ENCODE measurements around the gene PDZK1IP1. TPM values are rescaled to one million over a fixed set of nuclear protein-coding genes. Genes with fewer than 3 reads are reported as not detected.

PDZK1IP1 gene
- total and polyA plus RNA-seq, 5 donors from 2014 or later = 0.94 TPM; not detected in 4

DNA sequence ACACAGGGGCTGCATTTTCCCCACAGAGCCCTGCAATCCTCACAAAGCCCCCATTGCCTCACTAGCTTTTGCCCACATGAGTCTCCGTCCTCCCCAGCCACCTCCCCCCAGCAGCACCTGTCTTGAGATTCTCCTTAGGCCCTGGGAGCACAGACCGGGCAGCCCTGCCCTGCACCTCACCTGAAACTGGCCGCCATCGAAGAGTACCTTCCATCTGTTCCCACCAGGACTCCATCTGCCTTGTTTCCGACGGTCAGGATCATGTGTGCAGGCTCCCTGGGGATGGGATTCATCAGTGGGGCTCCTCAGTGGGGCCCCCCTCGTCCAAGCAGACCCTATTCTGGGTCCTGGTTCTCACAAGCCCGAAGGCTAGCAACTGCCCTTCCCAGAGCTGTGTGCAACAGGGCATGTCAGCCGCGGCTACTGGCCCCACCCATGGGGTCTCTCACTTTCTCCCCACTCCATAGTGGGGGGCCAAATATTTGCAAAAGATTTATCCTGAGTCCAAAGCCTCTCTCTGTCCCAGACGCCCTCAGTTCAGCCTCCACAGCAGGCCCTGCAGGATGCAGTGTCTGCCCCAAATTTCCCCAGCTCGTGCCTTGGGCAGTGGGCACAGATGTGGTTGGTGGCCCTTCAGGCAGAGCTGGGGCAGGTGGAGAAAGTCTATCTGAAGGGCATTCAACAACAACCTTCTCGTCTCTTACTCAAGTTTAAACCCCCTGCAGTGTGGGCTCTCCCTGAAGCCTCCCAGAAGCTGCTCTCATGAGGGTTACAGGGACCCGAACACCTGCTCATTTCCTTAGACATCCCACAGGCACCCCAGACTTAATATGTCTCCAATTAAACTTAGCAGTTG, 4.8 kb downstream of the PDZK1IP1 start:
- Mint-ChIP-seq H3K27me3 (peaks cover 7% of the 10 kb centered on the region), H3K9me3 (peaks cover 0 to 1% (median 0%) of the 10 kb centered on the region in 7 donors), H3K4me1 (peaks cover 0 to 8% (median 0%) of the 10 kb centered on the region in 4 donors), H3K4me3 (peak overlapping the region in 1 of 4 donors; percentile 86), H3K27ac (no peak overlapping the region), H3K36me3 (peaks cover 4% of the 10 kb centered on the region)
- no peaks in the 10 kb centered on the region for H3K4me1 ChIP-seq (ENCODE audit: control insufficient read depth, insufficient read depth, low read length, poor library complexity, severe bottlenecking)
- DNase-seq (no peak), ATAC-seq (ENCODE audit: low read depth in 2 of 2) (no peak)
- no peak overlapping the region for H3K4me3 ChIP-seq (ENCODE audit: low read depth, low read length)
- H3K27me3 ChIP-seq (ENCODE audit: control insufficient read depth, insufficient read depth, low read length) = peaks cover 4% of the 10 kb centered on the region
- H3K9me3 ChIP-seq (ENCODE audit: control insufficient read depth in 2 of 2, low read length in 2 of 2) = no peaks in the 10 kb centered on the region
- H3K27ac ChIP-seq (ENCODE audit: insufficient read depth, low read length, poor library complexity, severe bottlenecking) = no peak overlapping the region
- no peaks in the 10 kb centered on the region for H3K36me3 ChIP-seq (ENCODE audit: control insufficient read depth, insufficient read depth, low read length)

DNA sequence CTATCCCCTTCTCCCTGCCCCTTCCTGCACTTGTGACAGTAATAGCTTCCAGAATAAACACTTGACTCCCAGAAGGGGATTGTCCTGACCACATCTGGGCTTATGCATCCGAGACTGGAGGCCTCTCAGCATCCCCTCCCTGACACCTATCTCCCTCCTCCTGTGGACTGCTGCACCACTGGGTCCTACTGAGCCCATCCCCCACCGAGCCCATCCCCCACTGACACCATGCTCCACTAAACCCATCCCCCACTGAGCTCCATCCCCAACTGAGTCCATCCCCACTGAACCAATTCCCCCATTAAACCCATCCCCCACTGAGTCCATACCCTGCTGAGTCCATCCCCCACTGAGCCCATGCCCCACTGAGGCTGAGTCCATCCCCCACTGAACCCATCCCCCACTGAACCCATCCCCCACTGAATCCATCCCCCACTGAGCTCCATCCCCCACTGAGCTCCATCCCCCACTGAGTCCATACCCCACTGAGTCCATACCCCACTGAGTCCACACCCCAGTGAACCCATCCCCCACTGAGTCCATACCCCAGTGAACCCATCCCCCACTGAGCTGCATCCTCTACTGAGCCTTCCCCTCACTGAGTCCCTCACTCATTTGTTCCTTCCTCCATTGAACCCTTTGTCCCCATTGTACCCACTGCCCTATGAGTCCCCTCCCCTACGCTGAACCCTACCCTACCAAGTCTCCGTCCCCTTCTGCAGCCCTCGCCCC, 5.6 kb downstream of the PDZK1IP1 start:
- Mint-ChIP-seq H3K27me3 (peaks cover 14% of the 10 kb centered on the region), H3K36me3 (peaks cover 4% of the 10 kb centered on the region), H3K27ac (no peak overlapping the region), H3K4me3 (no peak overlapping the region), H3K4me1 (peaks cover 0 to 15% (median 4%) of the 10 kb centered on the region in 4 donors), H3K9me3 (peaks cover 0 to 1% (median 0%) of the 10 kb centered on the region in 7 donors)
- Histone ChIP-seq H3K27ac (ENCODE audit: insufficient read depth, low read length, poor library complexity, severe bottlenecking) (no peak overlapping the region), H3K27me3 (ENCODE audit: control insufficient read depth, insufficient read depth, low read length) (peaks cover 6% of the 10 kb centered on the region), H3K4me1 (ENCODE audit: control insufficient read depth, insufficient read depth, low read length, poor library complexity, severe bottlenecking) (peaks cover 5% of the 10 kb centered on the region), H3K4me3 (ENCODE audit: low read depth, low read length) (no peak overlapping the region), H3K36me3 (ENCODE audit: control insufficient read depth, insufficient read depth, low read length) (no peaks in the 10 kb centered on the region), H3K9me3 (ENCODE audit: control insufficient read depth in 2 of 2, low read length in 2 of 2) (no peaks in the 10 kb centered on the region)
- ATAC-seq (ENCODE audit: low read depth in 2 of 2) (no peak), DNase-seq (no peak)

DNA sequence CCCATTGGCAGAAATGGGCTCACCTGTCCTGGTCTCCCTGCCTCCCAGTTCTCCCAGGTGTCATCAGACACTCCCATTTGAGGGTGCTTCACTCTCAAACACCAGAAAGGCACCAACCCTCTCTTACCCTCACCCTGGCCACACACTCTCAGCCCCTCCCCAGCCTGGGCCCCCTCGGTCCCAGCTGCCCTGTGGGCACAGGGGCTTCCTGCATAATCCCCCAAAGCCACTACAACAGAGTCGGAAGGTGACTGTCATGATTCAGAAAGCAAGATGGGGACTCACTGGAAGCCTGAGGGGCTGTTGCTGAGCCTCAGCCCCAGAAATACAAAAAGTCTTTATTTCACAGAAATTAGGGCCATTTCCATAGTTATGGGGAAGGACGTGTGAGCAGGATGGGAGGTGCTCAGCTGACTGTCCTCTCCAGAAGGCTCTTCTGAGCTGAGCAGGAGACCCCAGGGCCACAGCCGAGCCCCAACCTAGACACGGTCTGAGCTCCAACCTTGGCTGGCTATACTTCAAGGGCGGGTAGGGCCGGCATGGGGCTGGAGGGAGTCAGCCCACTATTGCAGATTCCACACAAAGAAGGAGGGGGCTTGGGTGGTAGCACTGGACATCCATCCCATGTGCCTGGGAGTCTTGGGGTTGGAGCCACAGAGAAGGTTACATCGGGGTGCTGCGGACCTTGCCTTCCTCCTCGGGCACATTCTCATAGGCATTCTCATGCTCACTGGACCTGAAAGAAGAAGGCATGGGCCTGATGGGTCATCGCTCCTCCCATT, 6.3 kb downstream of the PDZK1IP1 start:
- DNase-seq (no peak), ATAC-seq (ENCODE audit: low read depth in 2 of 2) (no peak)
- peaks cover 0 to 1% (median 0%) of the 10 kb centered on the region in 7 donors for H3K9me3 Mint-ChIP-seq
- H3K4me1 Mint-ChIP-seq = peaks cover 0 to 18% (median 8%) of the 10 kb centered on the region in 4 donors
- H3K9me3 ChIP-seq (ENCODE audit: control insufficient read depth in 2 of 2, low read length in 2 of 2) = no peaks in the 10 kb centered on the region
- H3K27me3 Mint-ChIP-seq = peaks cover 16% of the 10 kb centered on the region
- peaks cover 8% of the 10 kb centered on the region for H3K4me1 ChIP-seq (ENCODE audit: control insufficient read depth, insufficient read depth, low read length, poor library complexity, severe bottlenecking)
- no peak overlapping the region for H3K4me3 Mint-ChIP-seq
- H3K27me3 ChIP-seq (ENCODE audit: control insufficient read depth, insufficient read depth, low read length) = peaks cover 10% of the 10 kb centered on the region
- no peak overlapping the region for H3K27ac Mint-ChIP-seq
- H3K4me3 ChIP-seq (ENCODE audit: low read depth, low read length) = no peak overlapping the region
- H3K36me3 ChIP-seq (ENCODE audit: control insufficient read depth, insufficient read depth, low read length) = no peaks in the 10 kb centered on the region
- no peak overlapping the region for H3K27ac ChIP-seq (ENCODE audit: insufficient read depth, low read length, poor library complexity, severe bottlenecking)
- peaks cover 4% of the 10 kb centered on the region for H3K36me3 Mint-ChIP-seq

DNA sequence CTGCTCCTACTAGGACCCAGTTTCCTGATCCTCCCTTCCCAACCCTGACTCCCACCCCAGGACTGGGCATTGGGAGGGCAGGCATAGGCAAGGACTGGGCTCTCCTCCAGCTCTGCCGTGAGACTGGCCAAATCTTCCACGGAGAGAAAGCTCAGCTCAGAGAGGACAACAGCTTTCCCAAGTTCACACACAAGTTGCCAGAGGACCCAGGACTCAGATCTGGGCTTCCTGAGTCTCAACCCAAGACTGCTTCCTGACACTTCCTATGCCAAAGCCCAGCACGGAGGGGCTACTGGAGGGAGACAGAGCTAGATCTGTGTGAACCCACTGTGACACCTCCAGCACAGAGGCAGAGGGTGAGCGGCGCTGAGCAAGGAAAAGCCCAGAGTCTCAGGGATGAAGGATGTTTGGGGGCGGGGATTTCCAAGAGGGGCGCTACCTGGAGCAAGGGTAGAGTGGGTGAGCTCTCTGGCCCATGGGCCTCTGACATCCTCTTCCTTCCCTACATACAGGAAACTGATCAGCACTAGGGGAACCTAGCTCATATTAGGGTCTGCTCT, 7.1 kb downstream of the PDZK1IP1 start:
- H3K36me3 ChIP-seq (ENCODE audit: control insufficient read depth, insufficient read depth, low read length) = no peaks in the 10 kb centered on the region
- H3K9me3 Mint-ChIP-seq = peaks cover 0 to 1% (median 0%) of the 10 kb centered on the region in 7 donors
- peaks cover 0 to 18% (median 8%) of the 10 kb centered on the region in 4 donors for H3K4me1 Mint-ChIP-seq
- no peak overlapping the region for H3K27ac Mint-ChIP-seq
- no peak overlapping the region for H3K4me3 ChIP-seq (ENCODE audit: low read depth, low read length)
- no peaks in the 10 kb centered on the region for H3K9me3 ChIP-seq (ENCODE audit: control insufficient read depth in 2 of 2, low read length in 2 of 2)
- H3K4me3 Mint-ChIP-seq = no peak overlapping the region
- peaks cover 10% of the 10 kb centered on the region for H3K27me3 ChIP-seq (ENCODE audit: control insufficient read depth, insufficient read depth, low read length)
- H3K36me3 Mint-ChIP-seq = peaks cover 4% of the 10 kb centered on the region
- H3K27me3 Mint-ChIP-seq = peaks cover 16% of the 10 kb centered on the region
- H3K27ac ChIP-seq (ENCODE audit: insufficient read depth, low read length, poor library complexity, severe bottlenecking) = no peak overlapping the region
- H3K4me1 ChIP-seq (ENCODE audit: control insufficient read depth, insufficient read depth, low read length, poor library complexity, severe bottlenecking) = peaks cover 8% of the 10 kb centered on the region
- DNase-seq = no peak
- ATAC-seq (ENCODE audit: low read depth in 2 of 2) = no peak

- no peak overlapping the region for H3K27ac Mint-ChIP-seq
- Histone ChIP-seq H3K4me1 (ENCODE audit: control insufficient read depth, insufficient read depth, low read length, poor library complexity, severe bottlenecking) (peaks cover 8% of the 10 kb centered on the region), H3K27ac (ENCODE audit: insufficient read depth, low read length, poor library complexity, severe bottlenecking) (no peak overlapping the region), H3K36me3 (ENCODE audit: control insufficient read depth, insufficient read depth, low read length) (no peaks in the 10 kb centered on the region), H3K4me3 (ENCODE audit: low read depth, low read length) (no peak overlapping the region), H3K9me3 (ENCODE audit: control insufficient read depth in 2 of 2, low read length in 2 of 2) (no peaks in the 10 kb centered on the region), H3K27me3 (ENCODE audit: control insufficient read depth, insufficient read depth, low read length) (peaks cover 10% of the 10 kb centered on the region)
- peaks cover 0 to 18% (median 8%) of the 10 kb centered on the region in 4 donors for H3K4me1 Mint-ChIP-seq
- H3K4me3 Mint-ChIP-seq = no peak overlapping the region
- peaks cover 16% of the 10 kb centered on the region for H3K27me3 Mint-ChIP-seq
- H3K36me3 Mint-ChIP-seq = peaks cover 4% of the 10 kb centered on the region
- peaks cover 0 to 1% (median 0%) of the 10 kb centered on the region in 7 donors for H3K9me3 Mint-ChIP-seq
- DNase-seq (no peak), ATAC-seq (ENCODE audit: low read depth in 2 of 2) (no peak)
Measured at GRCh38 chr1:47181955-47182675, 7.7 kb downstream of the PDZK1IP1 start.

GRCh38 chr1:47181095-47181954, 8.5 kb downstream of the PDZK1IP1 start:
- no peak overlapping the region for H3K4me3 Mint-ChIP-seq
- ATAC-seq (ENCODE audit: low read depth in 2 of 2) (no peak), DNase-seq (no peak)
- Histone ChIP-seq H3K4me3 (ENCODE audit: low read depth, low read length) (no peak overlapping the region), H3K36me3 (ENCODE audit: control insufficient read depth, insufficient read depth, low read length) (no peaks in the 10 kb centered on the region), H3K27me3 (ENCODE audit: control insufficient read depth, insufficient read depth, low read length) (peaks cover 10% of the 10 kb centered on the region), H3K9me3 (ENCODE audit: control insufficient read depth in 2 of 2, low read length in 2 of 2) (no peaks in the 10 kb centered on the region), H3K4me1 (ENCODE audit: control insufficient read depth, insufficient read depth, low read length, poor library complexity, severe bottlenecking) (peaks cover 8% of the 10 kb centered on the region), H3K27ac (ENCODE audit: insufficient read depth, low read length, poor library complexity, severe bottlenecking) (no peak overlapping the region)
- H3K27me3 Mint-ChIP-seq = peaks cover 16% of the 10 kb centered on the region
- no peak overlapping the region for H3K27ac Mint-ChIP-seq
- H3K36me3 Mint-ChIP-seq = peaks cover 4% of the 10 kb centered on the region
- peaks cover 0 to 18% (median 8%) of the 10 kb centered on the region in 4 donors for H3K4me1 Mint-ChIP-seq
- H3K9me3 Mint-ChIP-seq = peaks cover 0 to 1% (median 0%) of the 10 kb centered on the region in 7 donors

Measured in CD4-positive, CD25-positive, alpha-beta regulatory T cell (primary cell).